Measurements from ENCODE around the gene BPIFB6. TPM values are rescaled to one million over a fixed set of nuclear protein-coding genes. Genes with fewer than 3 reads are reported as not detected.

BPIFB6 gene
- total RNA-seq, 1 experiment from 2014 or later = not detected

DNA sequence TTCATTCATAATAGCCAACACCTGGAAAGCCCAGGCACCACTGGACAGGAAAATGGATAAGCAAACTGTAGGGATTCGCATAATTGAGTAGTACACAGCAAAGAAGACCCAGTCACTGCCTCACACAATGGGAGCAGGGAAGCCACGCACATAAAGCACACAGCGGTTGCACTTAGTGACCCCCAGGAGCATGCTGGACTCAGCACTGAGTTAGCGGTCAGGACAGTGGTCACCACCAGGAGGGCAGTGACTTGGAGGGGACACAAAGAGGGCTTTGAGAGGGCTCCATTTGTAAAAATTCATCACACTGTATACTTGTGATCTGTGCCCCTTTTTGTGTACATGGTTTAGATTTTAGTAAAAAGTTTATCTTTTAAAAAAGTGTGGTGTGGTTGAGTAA lies 19.9 kb downstream of the BPIFB6 start:
- TF ChIP-seq POLR2AphosphoS5 (IDR thresholded peaks at IDR 0.05; ENCODE audit: low read depth, low read length) = no peak
- TF ChIP-seq TCF7L2 (IDR thresholded peaks at IDR 0.05; ENCODE audit: low read depth, low read length) = no peak
- TF ChIP-seq, protein P1, sequence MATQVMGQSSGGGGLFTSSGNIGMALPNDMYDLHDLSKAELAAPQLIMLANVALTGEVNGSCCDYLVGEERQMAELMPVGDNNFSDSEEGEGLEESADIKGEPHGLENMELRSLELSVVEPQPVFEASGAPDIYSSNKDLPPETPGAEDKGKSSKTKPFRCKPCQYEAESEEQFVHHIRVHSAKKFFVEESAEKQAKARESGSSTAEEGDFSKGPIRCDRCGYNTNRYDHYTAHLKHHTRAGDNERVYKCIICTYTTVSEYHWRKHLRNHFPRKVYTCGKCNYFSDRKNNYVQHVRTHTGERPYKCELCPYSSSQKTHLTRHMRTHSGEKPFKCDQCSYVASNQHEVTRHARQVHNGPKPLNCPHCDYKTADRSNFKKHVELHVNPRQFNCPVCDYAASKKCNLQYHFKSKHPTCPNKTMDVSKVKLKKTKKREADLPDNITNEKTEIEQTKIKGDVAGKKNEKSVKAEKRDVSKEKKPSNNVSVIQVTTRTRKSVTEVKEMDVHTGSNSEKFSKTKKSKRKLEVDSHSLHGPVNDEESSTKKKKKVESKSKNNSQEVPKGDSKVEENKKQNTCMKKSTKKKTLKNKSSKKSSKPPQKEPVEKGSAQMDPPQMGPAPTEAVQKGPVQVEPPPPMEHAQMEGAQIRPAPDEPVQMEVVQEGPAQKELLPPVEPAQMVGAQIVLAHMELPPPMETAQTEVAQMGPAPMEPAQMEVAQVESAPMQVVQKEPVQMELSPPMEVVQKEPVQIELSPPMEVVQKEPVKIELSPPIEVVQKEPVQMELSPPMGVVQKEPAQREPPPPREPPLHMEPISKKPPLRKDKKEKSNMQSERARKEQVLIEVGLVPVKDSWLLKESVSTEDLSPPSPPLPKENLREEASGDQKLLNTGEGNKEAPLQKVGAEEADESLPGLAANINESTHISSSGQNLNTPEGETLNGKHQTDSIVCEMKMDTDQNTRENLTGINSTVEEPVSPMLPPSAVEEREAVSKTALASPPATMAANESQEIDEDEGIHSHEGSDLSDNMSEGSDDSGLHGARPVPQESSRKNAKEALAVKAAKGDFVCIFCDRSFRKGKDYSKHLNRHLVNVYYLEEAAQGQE (IDR thresholded peaks at IDR 0.05; ENCODE audit: insufficient read depth in 1 of 2, low read depth in 2 of 2, low read length in 1 of 2) = no peak
- TF ChIP-seq, protein P2, sequence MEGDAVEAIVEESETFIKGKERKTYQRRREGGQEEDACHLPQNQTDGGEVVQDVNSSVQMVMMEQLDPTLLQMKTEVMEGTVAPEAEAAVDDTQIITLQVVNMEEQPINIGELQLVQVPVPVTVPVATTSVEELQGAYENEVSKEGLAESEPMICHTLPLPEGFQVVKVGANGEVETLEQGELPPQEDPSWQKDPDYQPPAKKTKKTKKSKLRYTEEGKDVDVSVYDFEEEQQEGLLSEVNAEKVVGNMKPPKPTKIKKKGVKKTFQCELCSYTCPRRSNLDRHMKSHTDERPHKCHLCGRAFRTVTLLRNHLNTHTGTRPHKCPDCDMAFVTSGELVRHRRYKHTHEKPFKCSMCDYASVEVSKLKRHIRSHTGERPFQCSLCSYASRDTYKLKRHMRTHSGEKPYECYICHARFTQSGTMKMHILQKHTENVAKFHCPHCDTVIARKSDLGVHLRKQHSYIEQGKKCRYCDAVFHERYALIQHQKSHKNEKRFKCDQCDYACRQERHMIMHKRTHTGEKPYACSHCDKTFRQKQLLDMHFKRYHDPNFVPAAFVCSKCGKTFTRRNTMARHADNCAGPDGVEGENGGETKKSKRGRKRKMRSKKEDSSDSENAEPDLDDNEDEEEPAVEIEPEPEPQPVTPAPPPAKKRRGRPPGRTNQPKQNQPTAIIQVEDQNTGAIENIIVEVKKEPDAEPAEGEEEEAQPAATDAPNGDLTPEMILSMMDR (IDR thresholded peaks at IDR 0.05) = no peak
- no peak for TF ChIP-seq SIN3A (IDR thresholded peaks at IDR 0.05; ENCODE audit: borderline replicate concordance, insufficient read depth, low read depth, low read length)
- no peak for DNase-seq (ENCODE audit: low read depth, low spot score)
- BruUV-seq (replicated peaks) = no TSS peak
- ChIA-PET POLR2A (no interaction called here), CTCF (no interaction called here)
- intact Hi-C loops (cut with micrococcal nuclease; ENCODE audit: unreplicated experiment) (no loop called here), in situ Hi-C loops (cut with HindIII; ENCODE audit: low pct_unique_long_range_greater_than_20kb, low sequenced_read_pairs) (no loop called here)
- H3K27ac ChIP-seq (ENCODE audit: low read length) = no peak overlapping the region
- no peak for ATAC-seq
- no peaks in the 10 kb centered on the region for H3K4me1 ChIP-seq (ENCODE audit: control insufficient read depth, insufficient read depth, low read length)
- no peaks in the 10 kb centered on the region for H3K36me3 ChIP-seq (ENCODE audit: control insufficient read depth, insufficient read depth, low read length)
- H3K27me3 ChIP-seq (ENCODE audit: control insufficient read depth, insufficient read depth, low read length) = no peaks in the 10 kb centered on the region
- no peaks in the 10 kb centered on the region for H3K9me3 ChIP-seq (ENCODE audit: control insufficient read depth, insufficient read depth, low read depth, low read length)
- H3K4me3 ChIP-seq (ENCODE audit: low read depth in 2 of 2, low read length in 2 of 2) = no peak overlapping the region

DNA sequence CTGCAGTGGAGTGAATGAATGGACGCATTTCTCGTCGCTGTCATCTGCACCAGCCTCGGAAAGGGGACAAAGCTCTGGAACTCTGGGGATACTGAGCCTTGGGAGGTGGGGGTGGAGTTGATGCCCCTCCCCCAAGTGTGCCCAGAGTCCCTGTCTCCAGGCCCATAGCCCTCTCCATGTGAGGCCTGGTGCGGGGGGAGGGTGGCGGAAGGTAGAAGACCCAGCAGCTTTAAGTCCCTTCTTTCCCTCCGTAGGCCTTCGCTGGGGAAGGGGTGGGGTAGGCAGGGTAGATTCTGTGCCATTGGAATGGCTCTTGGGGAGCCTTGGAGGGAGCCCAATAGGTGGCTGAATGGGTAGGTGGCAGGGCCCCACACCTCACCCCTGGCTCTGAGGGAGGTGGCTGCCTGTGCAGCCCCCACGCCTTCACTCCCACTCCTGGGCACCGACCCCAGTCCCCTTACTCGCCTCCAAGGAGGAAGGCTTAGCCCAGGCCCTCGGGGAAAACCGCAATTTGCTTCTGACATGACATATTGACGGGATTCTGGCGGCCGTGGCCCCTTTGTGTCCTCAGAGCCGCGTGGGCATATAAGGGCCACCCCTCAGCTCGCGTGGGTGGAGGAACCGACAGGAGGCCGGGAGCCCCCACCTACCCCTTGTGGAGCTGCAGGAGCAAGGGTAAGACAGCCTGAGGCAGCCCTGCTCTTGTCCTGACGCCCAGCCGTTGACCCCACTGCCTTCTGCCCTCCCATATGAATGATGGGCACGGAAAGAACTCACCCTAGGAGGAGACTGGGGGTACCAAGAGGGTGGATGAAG lies 22.1 kb downstream of the BPIFB6 start, which contains the start of gene BPIFB3:
BPIFB3 (plus strand) TSS at position 613 of the 816 bp plus-strand sequence. CDS start 1,533 bp downstream, outside the sequence.
- TF ChIP-seq, protein P1 (IDR thresholded peaks at IDR 0.05; ENCODE audit: insufficient read depth in 1 of 2, low read depth in 2 of 2, low read length in 1 of 2) = no peak
- TF ChIP-seq SIN3A (IDR thresholded peaks at IDR 0.05; ENCODE audit: borderline replicate concordance, insufficient read depth, low read depth, low read length) (no peak), POLR2AphosphoS5 (IDR thresholded peaks at IDR 0.05; ENCODE audit: low read depth, low read length) (no peak), TCF7L2 (IDR thresholded peaks at IDR 0.05; ENCODE audit: low read depth, low read length) (no peak)
- TF ChIP-seq, protein P2 (IDR thresholded peaks at IDR 0.05) = no peak
- in situ Hi-C loops (cut with HindIII; ENCODE audit: low pct_unique_long_range_greater_than_20kb, low sequenced_read_pairs) (no loop called here), intact Hi-C loops (cut with micrococcal nuclease; ENCODE audit: unreplicated experiment) (no loop called here)
- H3K9me3 ChIP-seq (ENCODE audit: control insufficient read depth, insufficient read depth, low read depth, low read length) = no peaks in the 10 kb centered on the region
- no peak within 1 kb of the TSS for H3K4me3 ChIP-seq (ENCODE audit: low read depth in 2 of 2, low read length in 2 of 2)
- no peak within 1 kb of the TSS for H3K27ac ChIP-seq (ENCODE audit: low read length)
- CTCF ChIA-PET = interaction anchor here (0.6 kb wide), 1 partner anchor 391 kb away, joined by 4 read pairs; no protein-coding TSS in a partner anchor
- no peaks in the 10 kb centered on the region for H3K36me3 ChIP-seq (ENCODE audit: control insufficient read depth, insufficient read depth, low read length)
- ATAC-seq (no peak), DNase-seq (ENCODE audit: low read depth, low spot score) (no peak)
- no peaks in the 10 kb centered on the region for H3K4me1 ChIP-seq (ENCODE audit: control insufficient read depth, insufficient read depth, low read length)
- no peaks in the 10 kb centered on the region for H3K27me3 ChIP-seq (ENCODE audit: control insufficient read depth, insufficient read depth, low read length)
- POLR2A ChIA-PET = no interaction called here
- no TSS peak for BruUV-seq (replicated peaks)

Data from Panc1 (cell line).